ENCODE results near the gene CTBS.

GRCh38 chr1:84571150-84571535 is 3.1 kb downstream of the CTBS start:
- TF ChIP-seq CTCF (IDR thresholded peaks at IDR 0.05) (no peak), POLR2A (IDR thresholded peaks at IDR 0.05) (no peak)
